Thyroid gland (tissue), 4 donors: ENCODE data around the gene LRRFIP1.

ENCODE experiments used
- CTCF ChIP-seq, 6 experiments: fragments of 200-600 bp in 3 of 6; fragments of 450-650 bp in 3 of 6; sonication (generic) in 3 of 6; IDR thresholded peaks; one replicate each; pipeline ENCODE4 v1.5.1; 2016 to 2019; ENCODE audit warnings: antibody characterized with exemption in 6 of 6, mild to moderate bottlenecking in 2 of 6, inconsistent platforms in 1 of 6, moderate library complexity in 1 of 6
- POLR2A ChIP-seq, 2 donors: fragments of 450-650 bp; IDR thresholded peaks; one replicate each; pipeline ENCODE4 v1.6.1; 2017; ENCODE audit warnings: antibody characterized with exemption in 2 of 2, mild to moderate bottlenecking in 2 of 2, moderate library complexity in 1 of 2

GRCh38 chr2:237815637-237816036 lies 188.2 kb downstream of the LRRFIP1 start:
- no peak for TF ChIP-seq CTCF (IDR thresholded peaks at IDR 0.05)
- TF ChIP-seq POLR2A (IDR thresholded peaks at IDR 0.05) = no peak
